HG03135 (cell line): ENCODE data around the gene SLC66A1.
"Not testable (repeated sequence)": the region's sequence is repeated elsewhere in the genome, so short reads cannot be mapped to it uniquely, and the experiment has no call there.

Experiments used
- ATAC-seq: cut with Tn5 transposase; IDR thresholded peaks from one replicate; pipeline ENCODE4 v1.9.1; 2021; ENCODE audit warnings: mild to moderate bottlenecking, moderate library complexity; ENCODE audit not compliant: unreplicated experiment

Gene SLC66A1

GRCh38 chr1:19304081-19304480, 8.0 kb upstream of the SLC66A1 start:
- ATAC-seq = not testable (repeated sequence)

GRCh38 chr1:19305880-19306279, 6.2 kb upstream of the SLC66A1 start:
- ATAC-seq = no peak

DNA sequence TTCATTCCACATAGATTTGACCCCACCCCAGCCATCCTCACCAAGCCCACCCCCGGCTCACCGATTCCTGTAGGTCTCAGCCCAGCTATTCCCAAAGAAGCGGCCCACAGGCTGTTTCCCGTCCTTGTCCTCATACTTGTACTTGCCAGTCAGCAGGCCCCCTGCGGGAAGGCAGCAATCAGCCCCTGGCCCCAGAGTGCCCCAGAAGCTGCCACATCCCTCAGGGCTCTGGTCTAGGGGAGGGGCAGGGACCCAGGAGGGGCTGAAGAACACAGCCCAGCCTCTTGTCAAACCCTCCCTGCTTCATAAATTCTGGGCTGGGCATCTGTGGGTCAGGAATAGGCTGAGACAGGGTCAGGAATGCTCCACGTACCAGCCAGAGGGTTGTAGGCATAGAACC, 5.2 kb upstream of the SLC66A1 start:
- ATAC-seq = no peak

GRCh38 chr1:19307794-19308508, 4.2 kb upstream of the SLC66A1 start:
- no peak for ATAC-seq

DNA sequence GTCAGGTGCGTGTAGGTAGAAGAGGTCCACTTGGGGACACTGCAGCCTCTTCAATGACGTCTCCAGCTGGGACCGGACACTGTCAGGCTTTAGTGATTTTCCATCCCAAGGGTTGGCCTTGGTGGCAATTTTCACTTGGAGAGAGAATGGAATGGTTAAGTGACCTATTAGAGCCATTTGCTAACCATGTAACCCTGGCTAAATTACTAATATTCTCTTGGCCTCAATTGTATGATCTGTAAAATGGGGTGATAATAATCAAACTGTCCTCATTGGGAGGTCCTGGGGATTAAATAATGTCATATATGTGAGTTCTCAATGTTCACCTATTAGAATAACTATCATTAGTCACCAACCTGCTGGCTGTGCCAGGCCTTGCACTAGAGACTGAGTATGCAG, 3.6 kb upstream of the SLC66A1 start:
- no peak for ATAC-seq

DNA sequence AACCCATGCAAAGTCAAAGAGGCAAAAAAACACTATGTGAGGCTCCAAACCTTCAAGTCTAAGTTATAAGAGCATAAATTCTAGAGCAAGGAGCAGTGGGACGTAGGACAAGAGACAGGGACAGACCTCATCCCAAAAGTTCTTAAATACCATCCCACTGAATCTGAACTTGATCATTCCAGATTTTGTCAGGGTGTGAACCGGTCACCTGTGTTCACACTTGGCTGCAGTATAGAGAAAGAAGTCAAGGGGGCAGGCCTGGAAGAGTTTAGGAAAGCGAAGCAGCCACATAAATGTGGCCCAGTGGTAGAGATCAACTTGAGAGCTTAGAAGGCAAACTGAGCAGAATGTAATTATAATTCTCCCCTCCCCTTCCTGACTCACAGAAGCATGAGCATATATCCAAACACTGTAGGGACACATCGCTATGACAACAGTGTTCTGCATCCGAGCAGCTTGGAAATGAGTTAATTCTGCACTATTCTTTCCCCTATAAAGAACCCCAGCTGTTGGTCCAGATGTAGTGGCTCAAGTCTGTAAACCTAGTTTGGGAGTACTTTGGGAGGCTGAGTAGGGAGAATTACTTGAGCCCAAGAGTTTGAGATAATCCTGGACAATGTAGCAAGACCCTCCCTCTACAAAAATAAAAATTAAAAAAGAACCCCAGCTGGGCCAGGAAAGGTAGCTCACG, 2.9 kb upstream of the SLC66A1 start:
- no peak for ATAC-seq

DNA sequence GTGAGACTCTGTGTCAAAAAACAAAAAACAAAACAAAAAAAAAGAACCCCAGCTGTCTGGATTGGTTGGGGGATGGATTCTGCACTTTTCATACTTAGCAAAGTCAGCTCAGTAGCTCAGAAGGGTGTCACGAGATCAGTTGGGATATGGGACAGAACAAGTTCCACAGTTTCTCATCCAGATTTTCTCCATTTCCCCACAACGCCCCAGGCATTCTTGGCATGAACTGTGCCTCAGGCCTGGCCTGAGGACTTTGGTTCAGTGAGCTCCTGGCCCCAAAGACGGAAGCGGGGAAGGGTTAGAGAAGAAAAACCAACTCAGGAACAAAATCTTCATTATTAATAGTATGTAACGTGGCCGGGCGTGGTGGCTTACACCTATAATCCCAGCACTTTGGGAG, 2.1 kb upstream of the SLC66A1 start:
- no peak for ATAC-seq

- ATAC-seq = no peak
Observed at GRCh38 chr1:19310720-19311502, 1.2 kb upstream of the SLC66A1 start.

DNA sequence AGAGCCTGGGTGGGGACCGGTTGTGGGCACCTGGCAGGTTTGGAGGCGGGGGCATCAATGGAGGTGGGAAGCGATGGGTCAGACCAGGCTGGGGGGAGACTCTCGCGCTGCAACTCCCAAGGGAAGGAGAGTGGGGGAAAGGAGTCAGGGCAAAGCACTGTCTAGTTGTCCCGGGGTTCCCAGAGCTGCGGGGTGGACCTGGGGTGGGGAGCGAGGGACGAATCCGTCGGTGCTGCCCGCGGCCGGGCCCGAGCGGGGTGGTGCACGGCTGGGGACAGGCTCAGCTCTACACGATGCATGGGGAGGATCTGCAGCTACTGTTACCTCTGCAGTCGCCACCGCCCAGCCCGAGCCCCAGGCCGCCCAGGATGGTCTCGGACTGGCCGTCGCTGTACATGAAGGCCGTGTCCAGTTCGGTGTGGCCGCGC, 609 bp upstream of the SLC66A1 start:
- ATAC-seq = peak; percentile 8

DNA sequence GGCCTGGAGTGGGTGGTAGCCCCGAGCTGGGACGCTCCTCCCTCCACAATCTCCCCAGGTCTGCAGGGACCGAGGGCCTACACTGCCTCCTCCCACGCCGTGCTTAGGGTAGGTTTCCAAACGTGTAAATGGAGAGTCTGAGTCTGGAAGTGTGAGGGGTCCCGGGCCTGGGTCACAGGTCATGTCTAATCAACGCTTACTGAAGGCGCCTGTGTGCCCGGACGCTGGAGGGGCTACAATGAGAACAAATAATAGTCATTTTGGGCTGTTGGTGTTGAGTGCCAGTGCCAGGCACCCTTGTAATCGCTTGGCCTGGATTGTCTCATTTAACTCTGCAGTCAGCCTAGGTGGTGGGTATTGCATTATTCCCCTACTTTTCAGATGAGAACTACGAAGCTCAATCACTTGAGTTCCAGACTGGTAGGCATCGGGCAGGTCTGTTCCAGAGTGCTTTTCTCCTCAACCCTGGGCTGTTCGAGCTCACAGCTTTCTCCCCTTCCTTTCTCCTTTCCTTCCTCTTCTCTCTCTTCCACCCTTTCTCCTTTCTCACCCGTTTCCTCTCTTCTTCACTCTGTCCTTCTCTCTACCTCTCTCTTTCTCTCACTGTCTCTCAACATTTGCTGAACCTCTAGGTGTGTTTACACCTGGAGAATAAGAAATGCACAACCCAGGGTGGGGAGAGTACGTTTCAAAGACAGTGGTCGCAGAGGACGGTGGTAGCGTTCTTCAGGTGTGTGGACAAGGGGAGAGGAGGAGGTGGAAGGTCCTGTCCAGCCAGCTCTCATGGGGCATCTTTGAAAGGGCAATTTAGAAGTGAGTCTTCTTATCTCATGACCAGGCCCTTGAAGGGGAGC, 883 bp downstream of the SLC66A1 start:
- ATAC-seq = peak; percentile 17

DNA sequence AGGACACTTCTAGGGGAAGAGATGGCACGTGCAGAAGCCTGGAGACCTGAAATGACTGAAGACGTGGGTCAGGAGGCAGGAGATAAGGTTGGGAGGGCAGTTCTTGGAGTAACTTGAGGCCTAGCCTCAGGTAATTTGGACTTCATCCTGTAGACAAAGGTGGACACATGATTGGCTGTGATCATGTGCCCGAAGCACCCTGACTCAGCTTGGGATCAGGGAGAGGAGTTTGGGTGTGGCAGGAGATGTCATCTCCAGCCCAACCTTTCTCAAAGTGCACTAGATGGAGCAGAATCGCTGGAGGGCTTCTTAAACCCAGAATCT, 1.5 kb downstream of the SLC66A1 start:
- no peak for ATAC-seq

- no peak for ATAC-seq
Observed at GRCh38 chr1:19313961-19314882, 2.1 kb downstream of the SLC66A1 start.

DNA sequence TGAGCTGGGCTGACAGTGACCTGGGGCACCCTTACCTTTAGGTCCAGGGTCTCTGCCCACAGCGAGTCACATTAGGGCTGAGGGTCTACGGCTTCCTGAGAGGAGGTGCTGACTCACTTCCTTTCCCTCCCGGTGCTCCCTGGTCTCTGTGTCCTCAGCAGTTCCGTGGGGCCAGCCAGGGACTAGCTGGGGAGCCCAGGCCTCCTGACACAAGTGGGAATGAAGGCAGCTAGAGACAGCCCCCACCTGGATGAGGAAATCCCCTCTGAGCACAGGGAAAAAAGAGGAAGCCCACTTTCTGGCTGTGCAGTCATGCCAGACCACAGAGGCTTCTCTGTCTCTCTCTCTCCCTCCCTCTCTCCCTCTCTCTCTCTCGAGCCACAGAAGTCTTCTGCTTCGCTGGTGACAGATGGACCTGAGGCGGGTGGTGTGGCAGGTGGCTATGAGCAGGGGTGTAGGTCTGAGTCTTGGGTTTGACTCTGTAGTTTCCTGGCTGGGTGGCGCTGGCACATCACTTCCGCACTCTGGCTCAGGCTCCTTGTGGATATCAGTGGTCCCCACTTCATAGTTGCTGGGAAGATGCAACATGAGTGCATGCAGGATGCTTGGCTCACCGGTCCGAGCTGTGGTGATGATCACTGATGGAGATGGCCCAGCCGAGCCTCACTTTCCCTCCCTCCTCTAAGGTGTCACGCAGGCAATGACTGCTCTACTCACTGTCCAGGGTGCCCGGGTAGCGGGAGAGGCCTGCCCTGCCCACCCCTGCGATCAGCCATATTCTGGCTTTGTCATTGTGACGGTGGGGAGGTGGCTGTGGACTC, 3.5 kb downstream of the SLC66A1 start:
- ATAC-seq = peak; percentile 35

- ATAC-seq = no peak
Observed at GRCh38 chr1:19317126-19317910, 5.2 kb downstream of the SLC66A1 start.

GRCh38 chr1:19319196-19319595, 7.1 kb downstream of the SLC66A1 start:
- no peak for ATAC-seq

DNA sequence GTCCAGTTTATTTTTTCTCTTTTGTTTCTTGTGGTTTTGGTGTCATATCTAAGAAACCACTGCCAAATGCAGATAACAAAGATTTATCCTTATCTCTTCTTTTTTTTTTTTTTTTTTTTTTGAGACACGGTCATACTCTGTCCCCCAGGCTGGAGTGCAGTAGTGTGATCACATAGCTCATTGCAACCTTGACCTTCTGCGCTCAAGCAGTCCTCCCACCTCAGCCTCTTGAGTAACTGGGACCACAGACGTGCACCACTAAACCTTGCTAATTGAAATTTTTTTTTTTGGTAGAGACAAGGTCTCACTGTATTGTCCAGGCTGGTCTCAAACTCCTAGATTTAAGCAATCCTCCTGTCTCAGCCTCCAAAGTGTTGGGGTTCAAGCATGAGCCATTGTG, 8.9 kb downstream of the SLC66A1 start:
- ATAC-seq = no peak

DNA sequence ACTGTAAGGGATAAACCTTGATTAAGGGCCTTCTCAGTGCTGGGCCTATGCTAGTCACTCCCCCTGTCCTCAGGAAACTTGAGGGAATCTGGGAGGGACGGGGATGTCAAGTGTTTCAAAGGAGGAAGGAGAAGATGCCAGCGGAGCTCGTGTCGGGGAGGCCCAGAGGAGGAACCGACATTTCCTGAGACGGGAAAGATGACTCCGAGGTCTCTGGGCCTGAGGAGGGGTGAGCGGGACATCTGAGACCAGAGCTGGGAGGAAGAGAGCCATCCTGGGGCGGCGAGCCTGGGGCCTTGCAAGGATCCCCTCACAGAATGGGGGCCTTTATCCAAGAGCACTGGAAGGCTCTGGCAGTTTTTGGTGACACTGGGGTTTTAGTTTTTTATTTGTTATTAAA, 10.4 kb downstream of the SLC66A1 start:
- no peak for ATAC-seq

DNA sequence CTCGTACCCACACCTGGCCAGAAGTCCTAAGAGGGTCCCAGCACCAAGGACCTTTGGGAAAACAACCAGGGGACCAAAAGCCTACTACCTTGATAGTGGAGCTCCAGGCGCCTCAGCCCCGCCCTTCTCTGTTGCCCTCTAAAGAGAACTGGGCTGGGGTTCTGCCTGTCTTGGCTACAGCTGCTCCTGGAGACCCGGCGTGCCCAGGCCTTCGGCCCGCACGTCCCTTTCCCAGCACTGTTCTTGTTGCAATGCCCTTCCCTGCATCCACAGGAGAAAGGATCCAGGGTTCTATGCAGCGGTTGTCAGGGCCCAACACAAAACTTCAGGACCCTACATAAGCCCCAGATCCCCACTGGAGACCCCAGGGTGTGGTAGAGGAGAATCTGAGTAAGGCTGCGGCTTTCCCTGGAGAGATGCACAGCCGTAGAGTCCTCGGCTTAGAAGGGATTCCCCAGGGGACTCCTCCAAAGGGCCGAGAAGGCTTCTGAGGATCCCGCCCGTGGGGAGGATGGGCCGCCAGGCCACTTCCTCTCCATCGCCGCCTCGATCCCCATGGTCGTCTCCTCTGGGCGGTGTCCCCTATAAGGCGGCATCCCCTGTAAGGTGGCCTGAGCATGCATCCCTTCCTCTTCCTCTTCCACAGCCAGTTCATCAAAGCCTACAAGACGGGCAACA, 12.0 kb downstream of the SLC66A1 start:
- ATAC-seq = no peak
